ENCODE results near the gene GLRA3. TPM values are rescaled to one million over a fixed set of nuclear protein-coding genes. Genes with fewer than 3 reads are reported as not detected.
A peak's percentile ranks its signal among the peaks of the same experiment; 100 is the strongest.
"Not testable (repeated sequence)": the region's sequence is repeated elsewhere in the genome, so short reads cannot be mapped to it uniquely, and the experiment has no call there.

Gene GLRA3
- not detected for total RNA-seq

DNA sequence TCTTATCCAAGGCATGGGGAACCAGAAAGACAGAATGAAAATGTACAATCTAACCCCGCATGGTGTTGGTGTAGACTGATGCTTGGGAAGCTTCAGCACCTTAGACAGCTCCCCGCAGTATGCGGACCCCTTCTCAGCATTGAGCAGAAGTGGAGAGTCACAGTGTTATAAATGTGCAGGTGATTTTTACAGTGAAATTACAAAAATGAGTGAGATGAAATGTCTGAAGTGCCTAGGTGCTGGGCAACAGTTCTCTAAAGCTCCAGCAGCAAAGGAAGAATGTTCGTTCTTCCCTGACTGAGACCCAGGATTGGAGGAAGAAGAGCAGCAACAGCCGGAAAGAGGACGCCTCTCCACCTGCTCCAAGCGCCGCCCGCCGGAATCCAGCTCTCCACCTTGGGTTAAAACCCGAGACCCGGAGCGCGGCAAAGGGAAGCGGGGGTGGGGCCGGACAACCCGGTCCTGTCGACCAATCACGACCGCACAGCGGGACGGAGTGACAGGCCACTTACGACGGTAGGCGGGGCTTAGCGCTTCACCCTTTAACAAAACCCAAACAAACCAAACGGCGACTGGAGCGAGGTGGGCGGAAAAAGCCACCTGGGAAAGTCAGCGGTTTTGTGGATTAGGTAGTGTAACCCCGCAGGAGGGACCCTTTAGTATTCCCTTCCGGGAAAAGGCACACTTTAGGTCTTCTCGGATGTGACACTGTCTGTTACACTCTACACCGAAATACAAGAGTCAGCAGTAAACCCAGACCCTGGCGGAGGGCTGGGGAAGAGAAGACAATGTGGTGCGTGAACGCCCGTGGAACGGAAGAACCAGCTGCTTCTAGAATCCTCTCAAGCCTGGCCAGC, at the start of gene GLRA3:
Gene GLRA3 (minus strand): TSS at position 403 of the 857 bp plus-strand sequence. CDS start 436 bp downstream, outside the sequence.
- peak; percentile 56 for ATAC-seq

DNA sequence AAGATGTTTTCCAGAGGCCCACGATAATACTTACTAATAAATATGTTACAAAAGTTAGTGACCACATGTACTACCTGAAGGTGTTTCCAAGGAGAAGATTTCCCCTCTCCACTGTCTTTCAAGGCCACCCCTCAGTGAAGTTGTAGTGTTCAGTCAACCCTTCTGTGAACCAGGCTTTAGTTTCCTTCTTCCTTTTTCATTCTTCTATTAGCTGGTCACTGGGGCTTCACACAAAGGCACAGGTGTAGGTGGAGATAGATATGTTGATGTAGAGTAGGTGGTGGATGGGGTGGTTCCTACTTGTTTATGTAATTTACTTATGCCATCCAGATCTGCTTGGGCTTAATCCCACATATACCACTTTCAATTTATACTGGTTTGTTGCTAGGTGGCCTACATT, 45.9 kb upstream of the GLRA3 start:
- no peak for ATAC-seq

DNA sequence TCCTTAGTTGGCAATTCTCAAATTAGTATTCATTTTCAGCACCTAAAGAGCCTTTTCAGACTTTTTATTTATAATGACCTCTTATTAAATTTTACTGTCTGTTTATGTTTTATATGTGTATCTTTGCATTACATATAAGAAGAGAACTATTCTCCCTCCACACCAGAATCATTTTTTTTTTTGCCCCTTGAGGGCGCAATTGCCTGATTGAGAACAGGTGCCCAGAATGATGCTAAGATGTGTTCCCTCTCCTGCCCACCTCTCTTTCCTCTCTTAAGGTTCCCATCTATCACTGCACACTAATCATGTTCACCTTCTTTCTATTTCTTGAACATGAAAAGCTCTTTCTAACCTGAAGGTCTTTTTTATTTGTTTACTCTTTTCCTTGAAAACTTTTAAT, 44.9 kb upstream of the GLRA3 start:
- no peak for ATAC-seq

DNA sequence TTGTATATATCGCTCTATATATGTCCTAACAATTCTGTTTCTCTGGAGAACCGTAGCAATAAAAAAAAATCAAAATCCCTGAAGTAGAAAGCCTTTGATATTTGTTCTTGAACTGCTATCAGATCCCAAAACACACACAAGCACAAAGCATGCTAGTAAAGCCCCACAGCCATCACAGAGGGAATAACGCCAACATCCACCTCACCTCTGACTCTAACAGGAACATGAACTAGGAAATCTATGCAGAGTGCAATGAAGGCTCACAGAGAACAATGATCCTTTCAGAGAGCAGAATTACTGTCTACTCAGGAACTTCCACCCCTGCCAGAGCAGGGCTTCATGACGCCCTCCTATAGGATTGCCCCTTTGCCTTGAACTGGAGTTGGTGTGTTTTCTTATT, 44.1 kb upstream of the GLRA3 start:
- not testable (repeated sequence) for ATAC-seq

DNA sequence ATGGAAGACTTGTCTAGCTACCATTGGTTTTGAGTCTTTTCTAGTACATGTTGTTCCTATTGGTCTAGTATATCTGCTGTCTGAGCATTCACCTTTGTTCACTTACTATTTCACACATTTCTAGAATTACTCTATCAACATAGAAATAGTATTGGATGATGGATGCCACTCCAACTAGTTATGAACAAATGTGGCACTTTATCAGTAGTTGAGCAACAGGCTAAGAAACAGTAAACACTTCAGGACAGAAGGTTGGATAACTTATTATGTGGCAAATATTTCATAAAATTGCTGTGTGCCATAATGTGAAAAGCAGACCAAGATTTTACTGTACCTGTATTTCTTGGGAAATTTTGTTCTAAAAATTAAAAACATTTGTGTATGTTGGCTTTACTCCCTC, 42.4 kb upstream of the GLRA3 start:
- ATAC-seq, result no peak

DNA sequence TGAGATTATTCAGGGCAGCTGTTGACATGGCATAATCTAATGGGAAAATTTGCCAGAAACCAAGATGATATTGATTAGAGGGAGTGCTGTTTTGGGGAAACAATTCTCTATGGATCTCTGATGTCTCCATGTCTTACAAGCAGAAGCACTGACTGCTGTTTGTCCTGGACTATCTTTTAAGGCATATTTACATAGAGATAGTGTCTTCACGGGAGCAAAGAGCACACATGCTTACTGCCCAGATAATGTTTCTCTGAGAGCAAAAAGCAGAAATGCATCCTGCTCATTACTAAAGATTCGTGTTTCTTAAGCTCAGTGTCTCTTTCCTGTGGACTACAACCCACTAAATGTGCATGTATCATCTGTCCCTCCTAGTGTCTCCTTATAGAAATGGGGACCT, 41.3 kb upstream of the GLRA3 start:
- no peak for ATAC-seq

DNA sequence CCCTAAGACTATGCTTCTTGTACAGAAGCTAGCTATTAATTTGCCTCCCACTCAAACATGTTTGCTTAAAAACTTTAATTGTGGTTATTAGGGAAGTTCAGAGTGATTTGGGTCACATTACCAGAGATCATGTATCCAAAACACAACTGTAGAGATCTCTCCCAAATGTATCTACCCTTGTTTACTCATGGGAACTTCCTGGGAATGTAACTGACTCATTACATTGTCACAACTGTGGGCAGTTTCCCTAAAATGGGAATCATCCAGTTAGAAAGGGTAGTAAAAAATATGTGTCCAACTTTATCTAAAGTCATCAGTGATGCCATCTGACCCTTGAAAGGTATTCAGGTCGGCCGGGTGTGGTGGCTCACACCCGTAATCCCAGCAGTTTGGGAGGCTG, 40.3 kb upstream of the GLRA3 start:
- no peak for ATAC-seq

DNA sequence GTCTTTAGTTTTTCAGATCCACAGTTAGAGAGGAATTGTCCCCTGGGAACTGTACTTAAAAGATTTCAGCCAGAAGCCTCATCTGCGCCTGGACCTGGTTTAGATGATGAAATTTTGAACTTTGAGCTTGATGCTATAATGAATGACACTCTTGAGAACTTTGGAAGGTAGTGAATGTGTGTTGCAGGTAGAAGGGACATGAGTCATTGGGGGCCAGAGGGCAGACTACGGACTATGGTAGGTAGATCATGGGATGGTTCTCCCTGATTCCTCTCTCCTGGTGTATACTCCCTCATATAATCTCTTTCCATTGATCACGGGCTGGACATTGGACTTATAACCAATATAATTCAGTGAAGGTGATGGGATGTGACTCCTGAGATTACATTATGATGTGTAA, 38.9 kb upstream of the GLRA3 start:
- ATAC-seq, result no peak

DNA sequence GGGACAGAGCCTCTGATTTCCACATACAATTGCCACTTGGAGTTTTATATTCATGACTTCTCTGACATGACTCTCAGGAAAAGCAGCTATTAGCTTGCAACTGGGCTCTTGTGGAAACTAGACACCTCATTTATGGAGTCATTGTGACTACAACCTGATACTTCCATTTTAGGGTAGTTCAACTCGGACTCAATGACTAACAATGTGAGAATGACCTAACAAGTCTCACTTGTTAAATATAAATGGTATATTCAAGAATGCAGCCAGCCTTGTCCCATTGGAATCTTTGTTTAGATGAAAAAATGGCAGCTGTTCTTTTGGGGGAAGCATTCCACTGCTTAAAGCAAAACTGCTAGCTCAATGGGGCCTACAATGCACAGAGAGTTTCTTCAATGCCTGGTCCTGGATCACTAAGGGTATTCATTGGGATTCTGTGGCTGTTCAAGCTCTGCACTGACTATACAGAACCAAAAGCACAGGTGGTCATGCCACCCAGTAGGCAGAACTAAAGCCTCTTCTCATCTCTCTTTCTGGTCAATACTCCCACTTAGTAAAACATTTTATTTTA, 36.5 kb upstream of the GLRA3 start:
- no peak for ATAC-seq

DNA sequence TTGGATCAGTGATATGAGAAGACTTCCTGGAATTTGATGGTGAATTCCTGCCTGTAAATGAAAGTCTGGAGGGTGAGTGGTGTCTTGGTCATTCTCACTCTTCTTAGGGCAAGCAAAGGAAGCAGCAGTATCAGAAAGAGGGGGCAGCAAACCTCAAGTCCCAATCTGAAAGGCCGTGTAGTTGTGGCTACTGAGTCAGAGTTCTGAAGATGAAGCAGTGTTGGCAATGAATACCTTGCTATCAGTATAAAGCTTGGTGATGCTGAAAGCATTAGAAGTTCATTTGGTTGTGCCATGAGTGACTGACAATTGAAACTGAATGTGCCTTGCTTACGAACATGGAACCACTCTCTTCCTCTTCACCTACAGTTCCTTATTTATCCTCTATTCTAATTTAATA, 35.0 kb upstream of the GLRA3 start:
- ATAC-seq, result no peak

DNA sequence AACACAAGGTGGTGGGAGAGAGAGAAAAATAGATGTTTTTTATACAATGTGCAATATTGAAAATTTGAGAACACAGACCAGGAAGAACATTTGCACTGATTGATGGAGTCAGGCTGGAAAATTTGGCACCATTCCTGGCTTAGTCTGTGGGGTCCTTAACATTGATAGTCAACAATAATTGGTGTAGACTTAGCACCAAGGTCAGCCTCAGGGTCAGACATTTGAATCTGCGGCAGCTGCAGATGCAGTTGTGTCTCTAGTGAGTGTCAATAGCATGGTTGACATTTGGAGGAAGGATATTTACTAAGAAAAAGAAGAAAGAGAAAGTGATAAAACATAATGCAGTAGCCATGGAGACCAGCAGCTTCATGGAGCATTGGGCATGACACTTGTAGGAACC, 31.5 kb upstream of the GLRA3 start:
- ATAC-seq, result no peak

DNA sequence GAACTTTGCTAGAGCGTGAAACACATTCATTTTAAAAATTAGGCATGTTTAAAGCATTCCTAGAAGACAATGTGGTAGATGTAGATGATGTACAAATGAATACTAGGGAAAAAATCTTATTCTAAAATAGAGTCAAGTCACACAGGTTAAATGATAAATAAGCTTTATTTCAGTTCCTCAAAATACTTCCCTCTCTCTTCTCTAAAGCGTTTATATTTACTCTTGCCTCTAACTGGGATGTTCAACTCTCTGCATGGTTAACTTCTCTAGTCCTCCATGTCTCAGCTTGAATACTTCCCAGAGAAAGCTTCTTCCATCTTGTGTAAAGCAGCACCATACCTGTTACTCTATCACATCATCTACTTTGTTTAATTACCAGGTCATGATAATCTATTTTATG, 30.9 kb upstream of the GLRA3 start:
- no peak for ATAC-seq

DNA sequence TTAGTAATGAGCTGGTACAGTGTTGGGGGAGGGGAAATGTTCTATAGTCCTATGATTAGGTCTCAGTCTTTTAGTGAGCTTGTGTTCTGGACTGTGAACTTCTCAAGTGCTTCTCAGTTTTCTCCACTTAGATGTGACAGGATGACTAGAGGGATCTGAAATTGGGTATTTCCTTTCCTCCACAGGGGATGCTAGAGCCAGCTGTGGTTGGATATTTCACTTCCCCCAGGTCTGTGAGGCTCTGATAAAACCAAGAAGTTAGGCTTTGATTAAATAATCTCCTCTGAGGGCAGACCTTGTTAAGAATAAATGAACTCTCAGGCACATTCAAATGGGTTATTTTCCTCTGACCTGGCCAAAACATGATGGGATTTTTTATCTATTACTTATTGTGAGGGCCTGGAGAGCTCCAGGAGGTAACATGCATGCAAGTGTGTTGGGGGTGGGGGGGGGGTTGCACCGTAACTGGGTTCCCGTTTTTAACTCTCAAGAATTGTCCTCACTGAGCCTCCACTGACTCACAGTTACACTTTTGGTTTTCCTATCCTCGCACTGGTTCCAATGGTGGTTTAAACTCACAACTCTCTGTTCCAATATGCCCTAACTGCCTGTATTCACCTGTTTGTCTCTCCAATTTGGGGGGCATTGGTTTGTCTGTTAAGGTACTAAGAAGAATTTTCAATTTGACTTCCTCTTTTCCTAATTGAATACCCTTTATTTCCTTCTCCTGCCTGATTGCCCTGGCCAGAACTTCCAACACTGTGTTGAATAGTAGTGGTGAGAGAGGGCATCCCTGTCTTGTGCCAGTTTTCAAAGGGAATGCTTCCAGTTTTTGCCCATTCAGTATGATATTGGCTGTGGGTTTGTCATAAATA, 28.1 kb upstream of the GLRA3 start:
- ATAC-seq, result no peak

DNA sequence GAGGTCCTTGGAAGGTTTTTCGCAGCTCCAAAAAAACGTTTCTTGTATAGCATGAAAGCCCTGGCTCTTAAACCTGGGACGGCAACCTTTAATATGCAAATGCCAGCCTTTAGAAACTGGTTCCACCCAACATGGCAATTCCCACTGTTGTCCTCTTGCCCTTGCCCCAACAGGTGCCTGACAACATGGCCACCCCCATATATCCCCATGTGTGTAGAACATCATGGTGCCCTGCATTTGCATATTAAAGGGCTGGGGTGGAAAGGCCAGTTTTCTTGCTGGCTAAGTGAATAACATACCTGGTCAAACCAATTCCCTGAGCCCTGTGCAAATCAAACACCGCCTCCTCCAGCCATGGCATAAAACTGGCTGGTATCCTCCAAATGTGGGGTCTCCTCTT, 26.0 kb upstream of the GLRA3 start:
- no peak for ATAC-seq

DNA sequence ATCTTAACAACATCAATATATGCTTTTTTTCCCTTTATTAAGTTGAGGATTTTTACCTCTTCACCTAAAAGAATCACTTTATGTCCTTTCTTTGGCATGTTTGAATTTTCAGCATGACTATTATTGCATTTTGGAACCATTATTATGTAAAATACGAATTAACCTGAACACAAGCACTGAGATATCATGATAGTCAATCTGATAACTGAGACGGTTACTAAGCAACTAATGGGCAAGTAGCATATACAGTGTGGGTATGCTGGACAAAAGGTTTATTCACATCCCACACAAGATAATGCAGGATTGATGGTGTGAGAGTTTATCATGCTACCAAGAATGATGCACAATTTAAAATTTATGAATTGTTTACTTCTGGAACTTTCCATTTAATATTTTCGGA, 24.6 kb upstream of the GLRA3 start:
- no peak for ATAC-seq

DNA sequence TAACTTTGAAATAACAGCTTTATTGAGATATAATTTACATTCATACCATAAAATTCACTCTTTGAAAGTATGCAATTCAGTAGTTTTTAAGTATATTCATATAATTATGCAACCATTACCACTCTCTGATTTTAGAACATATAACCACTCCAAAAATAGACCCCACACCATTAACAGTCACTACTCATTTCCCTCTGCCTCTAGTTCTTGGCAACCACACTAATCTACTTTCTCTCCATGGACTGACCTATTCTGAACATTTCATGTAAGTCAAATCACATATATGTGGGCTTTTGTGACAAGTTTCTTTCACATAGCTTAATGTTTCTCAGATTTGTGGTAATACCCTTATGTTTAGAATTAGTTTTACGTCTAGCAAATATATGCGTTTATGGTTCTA, 19.5 kb upstream of the GLRA3 start:
- ATAC-seq, result no peak

DNA sequence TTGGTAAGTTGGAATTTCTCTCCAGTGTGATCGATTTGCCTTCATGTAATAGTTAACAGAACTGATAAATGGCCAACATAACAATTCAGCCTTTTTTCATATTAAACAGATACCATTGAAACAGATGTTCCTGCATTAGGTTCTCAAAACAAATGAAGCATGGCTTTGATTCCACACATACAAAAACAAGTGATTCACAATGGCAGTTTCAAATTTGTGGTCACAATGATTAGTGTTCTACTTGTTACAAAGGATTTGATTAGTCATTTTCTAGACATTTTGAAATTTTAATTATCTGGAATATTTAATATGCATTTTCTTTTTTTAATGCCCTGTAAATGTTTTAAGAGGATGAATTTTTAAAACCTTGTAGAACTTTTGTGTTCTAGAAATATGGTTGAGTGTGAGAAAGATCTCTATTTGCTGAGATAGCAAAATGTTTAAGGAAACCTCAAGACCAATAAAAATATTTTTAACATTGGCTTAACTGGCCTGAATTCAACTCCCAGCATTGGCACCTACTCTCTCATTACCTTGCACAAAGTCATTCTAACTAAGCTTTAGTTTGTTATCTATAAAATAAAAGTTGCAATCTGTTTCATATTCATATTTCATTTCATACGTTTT, 18.9 kb upstream of the GLRA3 start:
- ATAC-seq, result no peak

DNA sequence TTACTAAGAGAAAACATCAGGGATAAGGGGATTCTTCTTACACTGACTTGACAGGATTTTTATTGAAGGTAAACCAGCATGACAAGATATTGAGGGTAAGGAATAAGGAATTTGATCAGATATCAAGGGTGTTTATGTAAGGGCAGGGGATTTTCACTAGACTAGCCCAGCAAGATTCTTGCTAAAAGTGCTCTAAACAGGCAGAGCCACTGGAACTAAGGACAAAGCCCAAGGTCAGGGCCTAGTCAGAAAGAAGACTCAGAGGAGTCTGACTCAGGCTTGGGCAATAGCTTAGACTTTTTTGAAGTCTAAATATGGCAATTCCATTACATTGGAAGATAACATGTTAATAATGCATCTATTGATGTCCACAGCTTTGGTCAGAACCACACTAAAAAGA, 6.5 kb upstream of the GLRA3 start:
- no peak for ATAC-seq

DNA sequence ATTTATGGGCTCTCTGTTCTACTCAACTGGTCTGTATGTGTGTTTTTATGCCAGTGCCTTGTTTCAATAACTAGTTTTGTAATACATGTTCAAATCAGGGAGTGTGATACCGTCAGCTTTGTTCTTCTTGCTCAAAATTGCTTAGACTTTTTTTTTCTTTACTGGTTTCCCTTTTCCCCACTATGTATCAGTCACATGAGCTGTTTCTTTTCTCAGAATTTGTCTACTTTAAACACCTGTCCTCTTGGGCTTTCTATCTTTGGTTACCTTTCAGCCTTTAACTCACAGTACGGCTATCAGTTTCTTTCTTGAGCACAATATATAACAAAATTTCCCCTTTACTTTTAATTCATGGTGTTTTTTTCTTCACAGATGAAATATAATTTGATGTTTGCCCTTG, 5.4 kb upstream of the GLRA3 start:
- ATAC-seq, result no peak

DNA sequence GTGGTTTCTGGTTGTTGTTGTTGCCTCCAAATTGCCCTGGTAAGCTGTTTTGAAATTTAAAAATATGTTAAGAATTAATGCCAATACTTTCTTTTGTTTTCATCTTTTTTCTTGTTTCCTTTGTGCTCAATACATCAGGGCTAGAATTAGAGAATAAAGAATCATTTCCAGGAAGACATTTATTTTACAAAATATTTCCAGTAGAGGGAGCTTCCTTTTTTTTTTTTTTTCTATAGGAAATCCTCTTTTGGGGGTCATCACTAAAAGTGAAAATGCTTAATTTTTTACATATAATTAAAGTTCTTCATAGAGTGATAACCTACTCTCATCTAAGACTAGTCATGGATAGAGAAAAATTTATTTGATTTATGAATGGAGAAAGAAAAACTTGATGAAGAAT, 2.4 kb downstream of the GLRA3 start:
- ATAC-seq, result no peak

DNA sequence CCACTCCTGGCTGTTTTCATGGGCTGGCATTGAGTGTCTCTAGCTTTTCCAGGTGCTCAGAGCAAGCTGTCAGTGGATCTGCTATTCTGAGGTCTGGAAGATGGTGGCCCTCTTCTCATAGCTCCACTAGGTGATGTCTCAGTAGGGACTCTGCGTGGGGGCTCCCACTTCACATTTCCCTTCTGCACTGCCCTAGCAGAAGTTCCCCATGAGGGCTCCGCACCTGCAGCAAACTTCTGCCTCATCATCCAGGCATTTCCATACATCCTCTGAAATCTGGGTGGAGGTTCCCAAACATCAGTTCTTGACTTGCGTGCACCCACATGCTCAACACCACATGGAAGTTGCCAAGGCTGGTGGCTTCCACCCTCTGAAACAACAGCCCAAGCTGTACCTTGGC, 13.8 kb downstream of the GLRA3 start:
- no peak for ATAC-seq

DNA sequence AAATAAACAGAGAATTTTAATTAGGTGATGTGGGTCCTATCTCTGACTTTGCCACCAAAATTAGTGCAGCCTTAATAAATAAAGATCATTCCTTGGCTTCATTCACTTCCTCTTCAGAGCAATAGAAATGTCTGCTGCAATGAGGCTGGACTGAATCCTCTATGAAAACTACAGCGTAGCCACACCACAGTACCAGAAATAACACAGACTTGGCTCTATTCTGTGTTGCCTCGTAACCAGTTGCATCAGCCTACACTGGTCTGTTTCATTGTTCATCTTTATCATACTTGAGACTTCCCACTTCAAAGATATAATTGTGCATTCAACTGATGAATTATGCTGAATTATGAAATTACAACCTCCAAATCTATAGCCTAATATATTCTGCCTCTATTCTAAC, 15.8 kb downstream of the GLRA3 start:
- ATAC-seq, result no peak

DNA sequence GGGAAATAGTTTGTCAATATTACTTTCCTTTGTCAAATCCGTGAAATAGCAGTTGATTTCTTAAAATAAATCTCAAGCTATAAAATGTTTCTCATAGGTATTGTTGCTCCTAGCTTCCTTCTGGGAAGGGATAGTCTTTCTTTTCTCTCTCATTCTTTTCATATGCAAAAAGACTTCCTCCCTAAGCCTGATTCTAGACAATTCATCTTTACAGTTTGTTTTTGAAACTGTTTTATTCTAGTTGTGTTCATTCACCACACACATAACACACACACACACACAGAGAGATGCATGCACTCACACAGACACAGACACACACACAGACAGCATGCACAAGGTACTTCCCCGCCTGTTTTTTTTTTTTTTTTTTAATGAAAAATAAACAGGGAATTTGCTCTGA, 18.2 kb downstream of the GLRA3 start:
- ATAC-seq, result no peak

Data from esophagus mucosa (tissue), 1 donor.